Stomach (tissue), 9 donors: ENCODE data around the gene PYGO1. TPM values are rescaled to one million over a fixed set of nuclear protein-coding genes. Genes with fewer than 3 reads are reported as not detected.

Experiments
- DNase-seq, 2 donors: peaks; one replicate each; pipeline versions ENCODE4 v3.0.0 to v3.0.0-alpha.2; 2013 to 2019
- H3K27ac ChIP-seq, 5 donors: fragments of 200-600 bp in 4 of 5; sonication (generic) in 4 of 5; one replicate each; pipeline ENCODE4 v1.5.1; 2013 to 2019; ENCODE audit warnings: mild to moderate bottlenecking in 1 of 5, moderate library complexity in 1 of 5
- H3K27me3 ChIP-seq, 3 donors: fragments of 200-600 bp; sonication (generic); one replicate each; pipeline ENCODE4 v1.5.1; 2017 to 2019; ENCODE audit warnings: mixed run types in 1 of 3
- H3K36me3 ChIP-seq, 4 donors: fragments of 200-600 bp; sonication (generic); 1 replicate in 3 of 4; 2 replicates in 1 of 4; pipeline ENCODE4 v1.5.1; 2016 to 2019
- H3K4me1 ChIP-seq, 4 donors: fragments of 200-600 bp; sonication (generic); one replicate each; pipeline ENCODE4 v1.5.1; 2016 to 2019
- H3K4me3 ChIP-seq, 4 donors: fragments of 200-600 bp; sonication (generic) in 3 of 4; one replicate each; pipeline ENCODE4 v1.5.1; 2016 to 2019; ENCODE audit warnings: mild to moderate bottlenecking in 1 of 4
- H3K9me3 ChIP-seq, 4 donors: fragments of 200-600 bp; sonication (generic); one replicate each; pipeline ENCODE4 v1.5.1; 2016 to 2019
- CTCF ChIP-seq, 7 experiments: fragments of 450-650 bp in 4 of 7; fragments of 200-600 bp in 3 of 7; sonication (generic) in 3 of 7; IDR thresholded peaks; one replicate each; pipeline ENCODE4 v1.5.1; 2016 to 2019; ENCODE audit warnings: antibody characterized with exemption in 7 of 7, control low read depth in 2 of 7, mild to moderate bottlenecking in 1 of 7
- EP300 ChIP-seq: sonication (generic); formaldehyde crosslinking; IDR thresholded peaks from one replicate; pipeline ENCODE4 v1.6.1; 2017; ENCODE audit warnings: antibody characterized with exemption
- POLR2A ChIP-seq, 4 donors: fragments of 450-650 bp; IDR thresholded peaks; one replicate each; pipeline ENCODE4 v1.6.1; 2016; ENCODE audit warnings: antibody characterized with exemption in 4 of 4, control low read depth in 2 of 4, mild to moderate bottlenecking in 1 of 4, moderate library complexity in 1 of 4
- POLR2AphosphoS5 ChIP-seq, 3 donors: sonication (generic); formaldehyde crosslinking; IDR thresholded peaks; one replicate each; pipeline ENCODE4 v1.6.1; 2016; ENCODE audit warnings: antibody characterized with exemption in 3 of 3
- WGBS, 5 donors: extraction: QIAGEN DNeasy Blood & Tissue Kit in 3 of 5; methylation state at CpG; one replicate each; pipeline versions ENCODE4 v1.1.5 to v1.1.7; 2013 to 2018; 5-methylcytosine and 5-hydroxymethylcytosine counted together
- intact Hi-C: fragments of 100-400 bp; cut with DNase I; formaldehyde crosslinking; loops from one replicate; pipeline ENCODE4 v1.15.1; 2023; ENCODE audit warnings: low total_unique reads
- polyA plus RNA-seq, 3 donors: library from polyadenylated mRNA; stranded (reverse); fragments of 200-250 nt; gene quantifications; one replicate each; pipeline ENCODE4 v1.2.3, GENCODE V29; 2013
- total RNA-seq, 5 donors: library from RNA; depleted of rRNA; stranded (reverse); fragments of >200 nt; gene quantifications; one replicate each; pipeline versions ENCODE4 v1.1.0 to v1.2.3, GENCODE V29; 2014 to 2016
- donor health status: healthy with polysubstance abuse.
- donor health status: Bipolar disorder and iron deficiency.
- donor health status: healthy.

The PYGO1 gene
- total and polyA plus RNA-seq, 8 donors: 0.61 to 15.2 (median 4.1) TPM; not detected in 1

DNA sequence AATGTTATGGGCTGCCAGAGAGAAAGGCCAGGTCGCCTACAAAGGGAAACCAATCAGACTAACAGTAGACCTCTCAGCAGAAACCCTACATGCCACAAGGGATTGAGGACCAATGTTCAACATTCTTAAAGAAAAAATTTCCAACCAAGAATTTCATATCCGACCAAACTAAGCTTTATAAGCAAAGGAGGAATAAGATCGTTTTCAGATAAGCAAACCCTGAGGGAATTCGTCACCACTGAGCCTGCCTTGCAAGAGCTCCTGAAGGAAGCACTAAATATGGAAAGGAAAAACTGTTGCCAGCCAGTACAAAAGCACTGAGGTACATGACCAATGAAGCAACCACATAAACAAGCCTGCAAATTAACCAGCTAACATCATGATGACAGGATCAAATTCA, 33.1 kb downstream of the PYGO1 start:
- Histone ChIP-seq H3K27ac (no peak overlapping the region), H3K4me3 (no peak overlapping the region), H3K4me1 (no peaks in the 10 kb centered on the region), H3K36me3 (no peaks in the 10 kb centered on the region), H3K27me3 (no peaks in the 10 kb centered on the region), H3K9me3 (peaks cover 7 to 25% (median 21%) of the 10 kb centered on the region in 4 donors)
- 84 to 96% (median 94%) methylated on average over 4 of the region's 4 CpGs for WGBS, 5 donors
- no peak for DNase-seq
- intact Hi-C loops: no loop called here
- no peak for TF ChIP-seq CTCF (IDR thresholded peaks at IDR 0.05)
- TF ChIP-seq POLR2AphosphoS5 (IDR thresholded peaks at IDR 0.05): no peak
- TF ChIP-seq EP300: no peak
- TF ChIP-seq POLR2A (IDR thresholded peaks at IDR 0.05): no peak

DNA sequence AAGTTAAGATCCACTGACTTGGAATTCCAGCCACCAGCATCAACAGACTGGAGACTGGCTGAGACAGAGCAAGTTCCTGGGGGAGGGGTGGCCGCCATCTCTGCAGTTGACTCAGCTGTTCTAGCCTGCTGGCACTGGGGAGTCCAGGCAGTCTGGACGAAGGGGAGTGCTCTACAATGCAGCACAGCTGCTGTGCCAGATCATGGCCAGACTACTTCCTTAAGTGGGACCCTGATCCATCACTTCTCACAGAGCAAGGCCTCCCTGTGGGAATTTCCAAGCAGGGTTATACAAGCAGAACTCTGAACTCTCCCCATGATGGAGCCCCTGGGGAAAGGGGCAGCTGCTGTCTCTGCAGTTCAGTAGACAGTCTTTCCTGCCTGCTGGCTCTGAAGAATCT, 35.2 kb downstream of the PYGO1 start:
- H3K27me3 ChIP-seq: no peaks in the 10 kb centered on the region
- no peaks in the 10 kb centered on the region for H3K4me1 ChIP-seq
- TF ChIP-seq CTCF (IDR thresholded peaks at IDR 0.05): no peak
- no peak for TF ChIP-seq POLR2AphosphoS5 (IDR thresholded peaks at IDR 0.05)
- H3K36me3 ChIP-seq: no peaks in the 10 kb centered on the region
- peaks cover 7 to 25% (median 21%) of the 10 kb centered on the region in 4 donors for H3K9me3 ChIP-seq
- no peak overlapping the region for H3K27ac ChIP-seq
- peak in 1 of 2 donors; percentile 17 for DNase-seq
- no peak overlapping the region for H3K4me3 ChIP-seq
- intact Hi-C loops: no loop called here
- WGBS, 5 donors: 50 to 83% (median 74%) methylated on average over 2 of the region's 2 CpGs; no CpG with 5 or more reads in 1 of the 5 donors

GRCh38 chr15:55552451-55552850, 35.7 kb downstream of the PYGO1 start:
- WGBS, 5 donors: 64 to 89% (median 75%) methylated on average over 5 of the region's 5 CpGs
- Histone ChIP-seq H3K4me3 (no peak overlapping the region), H3K4me1 (no peaks in the 10 kb centered on the region), H3K9me3 (peaks cover 7 to 25% (median 21%) of the 10 kb centered on the region in 4 donors), H3K27me3 (no peaks in the 10 kb centered on the region), H3K36me3 (no peaks in the 10 kb centered on the region), H3K27ac (no peak overlapping the region)
- intact Hi-C loops: no loop called here
- no peak for DNase-seq
- no peak for TF ChIP-seq EP300
- TF ChIP-seq POLR2A (IDR thresholded peaks at IDR 0.05): no peak
- no peak for TF ChIP-seq POLR2AphosphoS5 (IDR thresholded peaks at IDR 0.05)
- no peak for TF ChIP-seq CTCF (IDR thresholded peaks at IDR 0.05)

DNA sequence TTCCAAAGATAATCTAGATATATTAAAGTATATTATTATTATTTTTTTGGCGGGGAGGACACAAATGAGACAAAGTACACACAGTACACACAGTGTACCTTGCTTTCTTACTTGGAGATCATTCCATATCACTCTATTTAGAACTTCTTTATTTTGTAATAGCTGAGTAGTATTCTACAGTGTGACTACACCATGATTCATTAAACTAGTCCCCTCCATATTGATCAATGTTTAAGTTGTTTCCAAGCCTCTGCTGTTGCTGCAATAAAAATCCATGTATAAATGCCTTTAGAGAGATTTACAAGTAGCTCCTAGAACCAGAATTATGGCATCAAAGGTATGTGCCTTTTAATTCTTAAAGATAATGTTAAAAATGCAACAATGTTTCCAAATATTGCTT, 38.8 kb downstream of the PYGO1 start:
- Histone ChIP-seq H3K4me3 (no peak overlapping the region), H3K27me3 (no peaks in the 10 kb centered on the region), H3K4me1 (no peaks in the 10 kb centered on the region), H3K27ac (no peak overlapping the region), H3K9me3 (peaks cover 0 to 4% (median 0%) of the 10 kb centered on the region in 4 donors), H3K36me3 (peaks cover 0 to 11% (median 4%) of the 10 kb centered on the region in 4 donors)
- DNase-seq: no peak
- 93 to 100% (median 96%) methylated on average over 1 of the region's 1 CpG for WGBS, 5 donors
- TF ChIP-seq EP300 (no peak), CTCF (IDR thresholded peaks at IDR 0.05) (no peak), POLR2A (IDR thresholded peaks at IDR 0.05) (no peak), POLR2AphosphoS5 (IDR thresholded peaks at IDR 0.05) (no peak)
- intact Hi-C loops: no loop called here
